Nasal cavity respiratory epithelium epithelial cell of viscerocranial mucosa (primary cell): ENCODE measurements around the gene C10orf143. TPM values are rescaled to one million over a fixed set of nuclear protein-coding genes. Genes with fewer than 3 reads are reported as not detected.

Experiments used
- total RNA-seq: library from RNA; depleted of rRNA; stranded (reverse); fragments of >200 nt; gene quantifications from 2 replicates; pipeline ENCODE4 v1.2.3, GENCODE V29; 2014

The C10orf143 gene
- 0.34 and 0.78 TPM in 2 replicates for total RNA-seq

DNA sequence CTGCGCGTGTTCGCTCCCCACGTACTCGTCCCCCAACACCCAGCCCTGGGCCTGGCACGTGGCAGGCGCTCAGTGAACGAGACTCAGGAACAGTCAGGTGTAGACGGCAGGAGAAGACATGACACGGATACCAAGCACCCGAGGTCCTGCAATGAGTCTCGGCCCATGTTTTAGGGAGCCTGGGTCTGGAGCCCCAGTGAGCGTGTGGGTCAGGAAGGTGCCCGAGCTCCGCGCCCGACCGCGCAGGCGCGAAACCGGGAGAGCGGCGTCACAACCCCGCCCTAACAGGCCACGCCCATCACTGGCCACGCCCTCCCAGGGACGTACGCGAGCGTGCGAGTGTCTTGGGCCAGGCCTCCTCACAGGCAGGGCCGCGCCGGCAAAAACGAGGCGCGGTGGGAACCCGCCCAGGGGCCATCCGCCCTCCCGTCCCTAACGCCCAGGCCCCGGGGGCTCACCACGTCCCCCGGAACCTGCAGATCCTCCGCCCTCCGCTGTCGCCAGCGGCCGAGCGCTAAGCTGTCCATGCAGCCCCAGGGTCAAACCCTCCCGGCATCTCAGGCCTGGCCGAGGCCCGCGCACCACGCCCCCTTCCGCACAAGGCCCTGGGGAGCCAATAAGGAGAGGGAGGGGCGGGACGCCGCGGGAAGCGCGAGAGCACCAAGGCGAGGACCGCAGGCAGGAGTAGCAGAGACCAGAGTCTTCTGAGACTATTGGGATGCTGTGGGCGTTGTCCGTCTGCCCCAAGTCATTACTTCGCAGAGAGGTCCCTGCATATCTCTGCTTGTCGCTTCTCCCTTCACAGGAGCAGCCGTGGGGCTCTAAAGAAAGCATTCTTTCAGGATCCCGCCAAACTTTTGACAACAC is at the start of gene C10orf143:
TSS of gene C10orf143 (minus strand) at position 585 of the 867 bp plus-strand sequence. CDS start at position 527, 58 bp downstream.

GRCh38 chr10:130136226-130137089 is 25.8 kb upstream of the C10orf143 start, which contains the start of gene GLRX3:
Gene GLRX3 (plus strand): TSS chr10:130136391. CDS start chr10:130136421, 30 bp downstream.

Other genes starting within 250 kb of the C10orf143 start
- not detected in 2 replicates for gene EBF3, start 146.6 kb downstream of the C10orf143 start, total RNA-seq
- gene GLRX3, start 25.6 kb upstream of the C10orf143 start, total RNA-seq, result 161 and 214 TPM in 2 replicates